ENCODE results near the gene TRAF2. TPM values are rescaled to one million over a fixed set of nuclear protein-coding genes. Genes with fewer than 3 reads are reported as not detected.

Gene TRAF2
- total RNA-seq, 1 donor from 2014 or later: 8.8 TPM

GRCh38 chr9:136930014-136930413, 43.7 kb downstream of the TRAF2 start:
- no peak for DNase-seq (ENCODE audit: low spot score)

GRCh38 chr9:136931611-136932130, 45.4 kb downstream of the TRAF2 start:
- DNase-seq (ENCODE audit: low spot score): no peak

DNA sequence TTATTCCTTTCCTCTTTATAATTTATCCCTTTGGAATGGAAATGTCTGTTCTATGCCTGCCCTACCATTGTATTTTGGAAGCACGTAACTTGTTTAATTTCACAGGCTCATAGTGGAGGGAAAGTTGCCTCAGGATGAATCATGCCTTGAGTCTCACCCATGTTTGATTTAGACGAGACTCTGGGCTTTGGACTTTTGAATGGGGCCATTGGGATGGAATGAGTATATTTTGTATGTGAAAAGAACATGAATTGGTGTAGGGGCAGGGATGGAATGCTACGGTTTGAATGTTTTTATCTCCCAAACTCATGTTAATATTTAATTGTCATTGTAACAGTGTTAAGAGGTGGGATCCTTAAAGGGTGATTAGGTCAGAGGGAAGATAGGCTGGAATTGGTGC, 48.0 kb downstream of the TRAF2 start:
- DNase-seq (ENCODE audit: low spot score): no peak

DNA sequence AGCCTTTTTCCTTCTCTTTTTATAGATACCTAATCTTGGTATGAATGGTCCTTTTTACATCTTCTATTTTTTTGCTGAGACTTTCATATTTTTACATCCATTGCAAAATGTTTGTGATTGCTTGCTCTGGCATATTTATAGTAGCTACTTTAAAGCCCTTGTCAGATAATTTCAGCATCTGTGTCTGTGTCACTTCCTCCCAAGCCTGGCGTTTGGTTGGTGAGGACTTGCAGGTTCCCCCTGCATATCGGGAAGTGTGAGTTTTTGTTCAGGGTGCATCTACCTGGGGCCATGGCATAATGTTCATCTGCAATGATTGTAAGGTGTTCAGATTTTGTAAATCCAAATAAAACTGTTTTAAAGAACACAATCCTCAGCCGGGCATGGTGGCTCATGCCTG, 49.3 kb downstream of the TRAF2 start:
- DNase-seq (ENCODE audit: low spot score): no peak

DNA sequence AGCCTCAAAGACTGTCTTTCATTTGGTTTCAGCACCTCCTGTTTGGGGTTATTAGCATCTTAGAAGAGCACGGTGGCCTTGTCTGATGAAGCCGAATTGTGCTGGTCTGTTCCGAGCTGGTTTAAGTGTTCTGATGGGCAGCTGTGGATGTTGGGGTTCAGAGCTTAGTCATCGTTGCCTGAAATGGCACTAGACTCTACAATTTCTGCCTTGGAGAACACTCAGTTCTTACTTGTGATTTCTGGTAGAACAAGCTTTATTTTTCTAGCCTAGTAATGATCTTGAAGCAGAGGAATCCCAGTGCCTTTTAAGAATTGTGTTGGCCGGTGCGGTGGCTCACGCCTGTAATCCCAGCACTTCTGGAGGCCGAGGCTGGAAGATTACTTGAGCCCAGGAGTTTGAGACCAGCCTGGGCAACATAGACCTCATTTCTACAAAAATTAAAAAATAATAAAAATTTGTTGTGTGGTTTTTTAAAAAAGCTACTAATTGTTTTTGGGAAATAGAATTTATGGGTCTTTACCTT, 50.4 kb downstream of the TRAF2 start:
- no peak for DNase-seq (ENCODE audit: low spot score)

- DNase-seq (ENCODE audit: low spot score): no peak
Observed at GRCh38 chr9:136937186-136938001, 51.1 kb downstream of the TRAF2 start.

- DNase-seq (ENCODE audit: low spot score): no peak
Observed at GRCh38 chr9:136939431-136939995, 53.2 kb downstream of the TRAF2 start.

- no peak for DNase-seq (ENCODE audit: low spot score)
Observed at GRCh38 chr9:136939996-136940525, 53.7 kb downstream of the TRAF2 start.

- DNase-seq (ENCODE audit: low spot score): no peak
Observed at GRCh38 chr9:136940526-136941230, 54.4 kb downstream of the TRAF2 start.

DNA sequence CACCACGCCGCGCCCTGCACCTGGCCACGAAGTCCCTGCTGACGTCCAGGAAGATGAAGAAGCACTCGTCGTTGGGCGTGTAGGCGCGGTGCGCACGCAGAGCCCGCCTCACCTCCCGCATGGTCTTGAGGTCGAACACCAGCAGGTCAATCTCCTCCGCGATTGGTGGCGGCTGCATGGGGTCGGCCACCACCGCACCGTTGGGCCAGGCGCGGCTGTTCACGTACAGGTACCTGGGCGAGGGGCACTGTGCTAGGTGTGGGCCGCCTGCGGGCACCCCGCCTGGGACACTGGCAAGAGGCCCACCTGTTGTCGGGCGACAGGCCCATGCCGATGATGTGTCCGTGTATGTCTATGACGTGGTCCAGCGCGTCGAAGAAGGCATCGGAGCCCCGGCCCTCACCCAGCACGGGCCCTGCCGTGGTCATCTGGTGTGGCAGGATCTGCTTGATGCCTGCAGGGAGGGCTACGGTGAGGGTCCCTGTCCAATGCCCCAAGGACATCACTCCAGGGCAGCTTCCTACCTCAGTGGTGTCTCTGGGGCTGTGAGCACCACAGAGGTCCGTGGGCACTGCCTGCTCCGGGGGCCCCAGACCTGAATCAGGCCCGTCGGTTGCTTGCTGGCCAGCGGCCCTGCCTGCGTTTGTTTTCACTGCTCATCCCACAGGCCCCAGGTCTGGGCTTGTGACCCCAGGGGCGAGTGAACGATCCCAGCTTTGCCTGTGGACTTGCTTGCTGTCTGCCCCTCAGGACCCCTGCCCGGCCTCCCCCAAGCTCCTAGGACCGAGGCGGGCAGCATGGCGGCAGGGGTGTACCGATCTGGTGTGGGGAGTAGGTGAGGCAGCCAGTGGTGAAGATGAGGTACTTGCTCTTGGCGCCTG, 55.2 kb downstream of the TRAF2 start:
- no peak for DNase-seq (ENCODE audit: low spot score)

DNA sequence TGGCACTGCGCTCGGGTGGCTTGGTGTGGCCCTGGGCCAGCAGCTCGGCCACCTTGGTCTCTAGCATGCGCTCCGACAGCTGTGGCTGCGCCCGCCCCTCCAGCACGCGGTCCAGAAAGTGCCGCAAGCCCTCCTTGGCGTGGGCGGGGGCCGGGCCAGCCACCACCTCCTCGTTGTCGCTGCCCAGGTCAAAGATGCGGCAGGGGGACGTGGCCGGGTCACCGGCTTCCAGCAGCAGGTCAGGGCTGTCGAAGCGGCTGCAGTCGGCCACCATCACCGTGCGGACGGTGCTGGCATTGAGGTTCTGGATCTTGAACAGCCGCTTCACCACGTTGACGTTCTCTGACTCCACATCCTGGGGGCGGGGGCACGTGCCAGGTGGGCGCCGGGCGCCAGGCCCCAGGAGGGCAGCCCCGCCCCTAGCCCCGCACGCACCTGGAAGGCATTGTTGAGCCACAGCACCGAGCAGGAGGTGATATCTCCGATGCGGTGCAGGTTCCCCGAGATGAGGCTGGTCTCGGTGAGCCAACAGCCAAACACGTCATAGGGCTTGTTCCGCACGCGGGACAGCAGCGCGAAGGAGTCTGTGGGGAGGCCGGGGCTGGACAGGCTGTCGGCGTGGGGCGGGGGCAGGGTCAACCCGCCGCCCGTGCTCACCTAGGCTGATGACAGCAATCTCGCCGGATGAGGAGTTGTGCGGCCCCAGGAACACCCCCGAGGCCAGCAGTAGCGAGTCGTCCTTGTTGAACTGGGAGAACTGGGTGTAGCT, 56.0 kb downstream of the TRAF2 start:
- DNase-seq (ENCODE audit: low spot score): no peak

GRCh38 chr9:136942881-136943230, 56.5 kb downstream of the TRAF2 start:
- no peak for DNase-seq (ENCODE audit: low spot score)

DNA sequence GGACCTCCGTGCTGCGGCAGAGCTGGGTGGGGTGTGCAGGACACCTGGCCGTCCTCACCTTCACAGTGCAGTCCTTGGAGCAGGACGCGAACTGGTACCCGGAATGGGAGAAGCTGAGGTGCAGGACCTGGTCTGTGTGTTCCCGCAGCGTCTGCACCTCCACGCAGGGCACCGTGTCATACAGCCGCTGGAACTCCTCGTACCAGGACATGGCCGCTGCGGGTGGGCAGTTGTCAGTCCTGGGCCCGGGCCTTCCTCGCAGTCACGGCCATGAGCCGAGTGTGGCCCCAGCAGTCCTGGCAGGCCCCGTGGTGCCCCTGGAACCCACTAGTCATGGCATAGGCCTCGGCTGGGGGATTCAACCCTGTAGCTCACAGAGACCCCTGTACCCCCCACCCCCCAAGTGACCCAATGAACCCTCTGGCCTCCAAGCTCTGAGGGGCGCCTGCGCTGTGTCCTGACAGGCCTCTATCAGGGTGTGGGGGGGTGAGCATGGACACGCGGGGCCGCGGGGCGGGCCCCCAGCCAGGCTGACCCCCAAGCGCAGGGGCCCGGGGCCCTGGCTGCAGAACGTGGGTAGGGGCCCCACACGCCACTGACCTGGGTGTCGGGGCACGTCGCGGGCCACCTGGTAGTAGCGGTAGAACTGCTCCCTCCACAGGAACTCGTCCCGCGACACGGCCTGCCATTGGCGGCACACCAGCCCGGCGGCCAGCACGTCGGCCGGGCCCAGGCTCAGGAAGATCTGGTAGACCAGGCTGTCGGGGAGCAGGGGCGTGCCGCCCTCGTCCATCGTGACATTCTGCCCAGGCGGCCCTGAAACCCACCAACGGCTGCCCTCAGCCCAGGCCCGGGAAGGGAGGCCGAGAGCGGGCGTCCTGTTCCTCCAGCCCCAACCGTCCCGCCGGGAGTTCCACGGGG, 57.2 kb downstream of the TRAF2 start:
- DNase-seq (ENCODE audit: low spot score): no peak

DNA sequence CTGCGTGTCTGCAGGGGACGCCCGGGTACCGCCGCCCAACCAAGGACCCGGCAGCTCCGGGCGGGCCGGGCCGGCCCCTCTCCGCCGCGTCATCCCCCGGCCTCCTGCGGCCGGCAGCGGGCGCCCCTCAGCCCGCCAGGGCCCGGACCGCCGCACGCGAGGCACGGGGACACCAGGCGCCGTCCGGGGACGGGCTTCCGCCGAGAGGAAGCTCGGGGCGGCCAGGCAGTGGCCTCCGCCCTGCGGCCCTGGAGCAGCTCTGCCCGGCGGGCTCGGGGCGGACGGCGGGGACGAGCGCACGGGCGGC, 57.8 kb downstream of the TRAF2 start:
- no peak for DNase-seq (ENCODE audit: low spot score)

- peak; percentile 99 for DNase-seq (ENCODE audit: low spot score)
Observed at GRCh38 chr9:136944519-136945332, 58.4 kb downstream of the TRAF2 start, which contains the start of the genes C8G and FBXW5. Gene C8G (plus strand): TSS chr9:136945243. CDS start chr9:136945321, 78 bp downstream. Gene FBXW5 (minus strand): TSS chr9:136944738. CDS start chr9:136944083, 655 bp downstream.

DNA sequence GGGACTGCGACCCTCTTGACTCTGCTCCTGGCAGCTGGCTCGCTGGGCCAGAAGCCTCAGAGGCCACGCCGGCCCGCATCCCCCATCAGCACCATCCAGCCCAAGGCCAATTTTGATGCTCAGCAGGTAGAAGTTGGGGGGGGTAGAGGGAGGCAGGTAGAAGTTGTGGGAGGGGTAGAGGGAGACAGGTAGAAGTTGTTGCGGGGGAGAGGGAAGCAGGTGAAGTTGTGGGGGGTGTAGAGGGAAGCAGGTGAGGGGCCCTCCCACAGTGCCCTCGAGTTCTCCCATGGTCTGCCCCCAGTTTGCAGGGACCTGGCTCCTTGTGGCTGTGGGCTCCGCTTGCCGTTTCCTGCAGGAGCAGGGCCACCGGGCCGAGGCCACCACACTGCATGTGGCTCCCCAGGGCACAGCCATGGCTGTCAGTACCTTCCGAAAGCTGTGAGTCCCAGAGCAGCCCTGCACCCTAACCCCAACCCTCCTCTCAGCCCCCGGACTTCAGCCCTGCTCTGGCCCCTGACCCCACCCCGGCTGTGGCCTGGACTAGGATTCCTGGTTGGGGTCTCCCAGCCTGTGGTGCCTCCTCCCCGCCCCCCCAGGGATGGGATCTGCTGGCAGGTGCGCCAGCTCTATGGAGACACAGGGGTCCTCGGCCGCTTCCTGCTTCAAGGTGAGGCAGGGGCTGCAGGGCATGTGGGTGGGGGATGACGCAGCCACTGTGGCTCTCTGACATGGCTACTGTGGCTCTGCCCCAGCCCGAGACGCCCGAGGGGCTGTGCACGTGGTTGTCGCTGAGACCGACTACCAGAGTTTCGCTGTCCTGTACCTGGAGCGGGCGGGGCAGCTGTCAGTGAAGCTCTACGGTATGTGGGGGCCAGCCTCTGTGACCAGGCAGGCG, 59.3 kb downstream of the TRAF2 start:
- DNase-seq (ENCODE audit: low spot score): no peak

All from mesenteric fat pad (tissue), 1 donor.